Right lobe of liver (tissue), 4 donors: ENCODE results near the gene HSD17B10.

Experiments used
- CTCF ChIP-seq, 4 donors: fragments of 200-600 bp in 3 of 4; fragments of 450-650 bp in 1 of 4; IDR thresholded peaks; one replicate each; pipeline versions ENCODE4 v1.5.1 to v1.8.0; 2016 to 2022; ENCODE audit warnings: antibody characterized with exemption in 4 of 4, mild to moderate bottlenecking in 2 of 4
- POLR2A ChIP-seq: fragments of 450-650 bp; IDR thresholded peaks from one replicate; pipeline ENCODE4 v1.6.1; 2017; ENCODE audit warnings: antibody characterized with exemption, mild to moderate bottlenecking
- donor health status: DM: no; HTN: no; CAD: no.
- donor health status: DM: no; HTN: no; CAD: no.
- donor health status: DM: no; HTN: yes; CAD: no.

- TF ChIP-seq CTCF (IDR thresholded peaks at IDR 0.05), result no peak
- TF ChIP-seq POLR2A, result no peak
Observed at GRCh38 chrX:53440101-53440500, 5.9 kb upstream of the HSD17B10 start.
